ENCODE data around the gene PRSS36.
"Not testable (repeated sequence)": the region's sequence is repeated elsewhere in the genome, so short reads cannot be mapped to it uniquely, and the experiment has no call there.

The PRSS36 gene

DNA sequence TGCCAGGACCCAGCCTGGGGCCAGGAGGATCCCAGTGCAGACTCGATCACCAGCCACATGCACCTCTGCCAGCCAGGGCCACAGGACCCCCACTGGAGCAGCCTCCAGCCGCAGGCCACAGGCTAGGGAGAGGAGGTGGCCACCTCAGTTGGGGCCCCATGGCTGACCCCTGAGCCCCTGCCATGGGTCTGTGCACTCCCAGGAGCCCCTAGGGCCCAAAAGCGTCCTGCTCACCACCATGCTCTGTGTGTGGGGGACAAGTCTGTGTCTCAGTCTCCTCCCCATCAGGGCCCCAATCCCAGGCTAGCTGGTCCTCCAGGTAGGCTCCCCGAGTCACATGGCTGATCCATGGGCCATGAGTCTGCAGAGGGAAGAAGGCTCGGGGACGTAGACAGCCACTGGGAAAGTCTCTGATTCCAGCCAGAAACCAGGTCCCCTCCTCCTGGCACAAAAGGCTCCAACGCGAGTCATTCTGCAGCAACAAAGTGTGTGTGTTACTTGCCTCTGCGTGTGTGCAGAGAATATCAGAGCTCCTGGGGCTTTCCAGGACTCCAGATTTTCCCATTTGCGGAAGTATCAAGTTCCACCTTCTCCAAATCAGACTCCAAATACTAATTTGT is 8.3 kb downstream of the PRSS36 start:
- no peak for DNase-seq

DNA sequence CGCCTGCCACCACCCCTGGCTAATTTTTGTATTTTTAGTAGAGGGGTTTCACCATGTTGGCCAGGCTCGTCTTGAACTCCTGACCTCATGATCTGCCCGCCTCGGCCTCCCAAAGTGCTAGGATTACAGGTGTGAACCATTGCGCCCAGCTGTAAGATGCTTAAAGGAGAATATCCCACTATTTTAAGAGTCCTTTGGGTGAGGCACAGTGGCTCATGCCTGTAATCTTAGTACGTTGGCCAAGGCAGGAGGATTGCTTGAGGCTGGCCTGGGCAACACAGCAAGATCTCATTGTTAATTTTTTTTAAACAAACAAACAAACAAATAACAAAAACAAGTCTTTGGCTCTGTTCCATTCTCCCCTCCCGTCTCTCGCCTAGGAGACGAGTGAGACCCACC is 8.8 kb downstream of the PRSS36 start:
- not testable (repeated sequence) for DNase-seq

DNA sequence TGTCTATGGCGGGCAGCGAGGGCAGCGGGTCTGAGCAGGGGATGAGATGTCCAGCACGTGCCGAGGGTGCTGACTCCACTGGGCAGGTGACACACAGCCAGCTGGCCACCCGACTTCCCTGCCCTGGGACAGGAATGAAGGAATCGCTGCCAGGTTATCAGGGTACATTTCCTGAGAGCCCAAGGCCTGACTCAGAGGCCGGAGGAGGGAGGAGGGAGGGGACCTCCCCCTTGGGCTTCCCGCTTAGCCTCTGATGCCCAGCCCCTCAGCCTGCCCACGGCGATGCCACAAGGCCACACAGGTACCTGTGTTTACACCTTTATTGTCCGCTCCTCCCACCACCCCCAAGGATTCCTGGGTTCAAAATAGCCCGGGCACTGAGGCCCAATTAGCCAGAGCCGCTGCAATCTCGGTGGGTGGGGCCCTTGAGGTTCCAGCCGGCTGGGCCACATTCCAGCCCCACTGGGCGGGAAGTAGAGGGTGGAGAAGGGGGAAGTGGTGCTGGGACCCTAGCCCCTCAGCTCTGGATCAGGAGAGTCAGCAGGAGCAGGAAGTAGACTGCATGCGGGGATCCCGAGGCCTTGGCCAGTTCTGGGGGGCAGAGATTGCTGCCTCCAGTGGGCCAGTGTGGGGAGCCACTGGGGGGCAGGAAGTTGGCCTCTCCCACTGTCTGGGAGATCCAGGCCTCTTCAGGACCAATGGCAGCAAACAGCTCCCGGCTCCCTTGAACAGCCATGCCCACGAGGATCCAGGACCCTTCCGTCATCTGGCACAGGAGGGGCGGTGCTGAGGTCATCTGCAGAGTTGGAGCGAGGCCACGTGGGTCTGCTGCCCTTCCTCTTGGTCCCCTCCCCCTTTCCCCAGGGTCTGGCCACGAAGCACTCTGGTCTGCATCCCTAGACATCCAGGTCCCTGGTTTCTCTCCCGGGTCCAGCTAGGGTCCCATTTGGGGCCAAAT is 11.0 kb downstream of the PRSS36 start:
- no peak for DNase-seq

DNA sequence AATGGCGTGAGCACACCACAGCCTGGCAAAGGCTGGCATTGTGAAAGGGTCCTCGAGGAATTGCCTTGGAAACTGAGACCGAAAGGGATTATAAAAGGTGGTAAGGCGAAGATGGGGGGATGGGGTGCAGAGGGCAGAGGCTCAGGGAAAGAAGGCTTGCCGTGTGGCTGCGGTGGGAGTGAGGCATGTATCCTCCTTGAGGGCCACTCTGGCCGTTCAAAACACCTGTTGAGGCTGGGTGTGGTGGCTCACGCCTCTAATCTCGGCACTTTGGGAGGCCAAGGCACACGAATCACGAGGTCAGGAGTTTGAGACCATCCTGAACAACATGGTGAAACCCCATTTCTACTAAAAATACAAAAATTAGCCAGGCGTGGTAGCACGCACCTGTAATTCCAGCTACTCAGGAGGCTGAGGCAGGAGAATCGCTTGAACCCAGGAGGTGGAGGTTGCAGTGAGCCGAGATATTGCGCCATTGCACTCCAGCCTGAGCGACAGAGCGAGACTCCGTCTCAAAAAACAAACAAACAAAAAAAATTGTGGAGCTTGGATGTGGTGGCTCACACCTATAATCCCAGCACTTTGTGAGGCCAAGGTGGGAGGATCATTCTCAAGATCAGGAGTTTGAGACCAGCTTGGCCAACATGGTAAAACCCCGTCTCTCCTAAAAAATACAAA is 12.9 kb downstream of the PRSS36 start:
- DNase-seq = not testable (repeated sequence)

DNA sequence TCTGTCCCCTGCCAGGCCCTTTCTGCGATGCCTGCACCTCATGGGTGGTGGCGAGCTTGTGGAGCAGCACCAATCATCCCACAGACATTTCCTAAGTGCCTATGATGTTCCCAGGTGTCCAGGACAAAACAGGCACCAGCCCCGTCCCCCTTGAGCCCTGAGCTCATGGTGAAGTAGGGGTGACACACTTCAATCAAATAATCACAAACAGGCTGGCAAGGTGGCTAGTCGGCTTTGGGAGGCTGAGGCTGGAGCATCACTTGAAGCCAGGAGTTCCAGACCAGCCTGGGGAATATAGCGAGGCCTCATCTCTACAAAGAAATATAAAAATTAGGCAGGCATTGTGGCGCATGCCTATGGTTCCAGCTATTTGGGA is 13.6 kb downstream of the PRSS36 start:
- no peak for DNase-seq

DNA sequence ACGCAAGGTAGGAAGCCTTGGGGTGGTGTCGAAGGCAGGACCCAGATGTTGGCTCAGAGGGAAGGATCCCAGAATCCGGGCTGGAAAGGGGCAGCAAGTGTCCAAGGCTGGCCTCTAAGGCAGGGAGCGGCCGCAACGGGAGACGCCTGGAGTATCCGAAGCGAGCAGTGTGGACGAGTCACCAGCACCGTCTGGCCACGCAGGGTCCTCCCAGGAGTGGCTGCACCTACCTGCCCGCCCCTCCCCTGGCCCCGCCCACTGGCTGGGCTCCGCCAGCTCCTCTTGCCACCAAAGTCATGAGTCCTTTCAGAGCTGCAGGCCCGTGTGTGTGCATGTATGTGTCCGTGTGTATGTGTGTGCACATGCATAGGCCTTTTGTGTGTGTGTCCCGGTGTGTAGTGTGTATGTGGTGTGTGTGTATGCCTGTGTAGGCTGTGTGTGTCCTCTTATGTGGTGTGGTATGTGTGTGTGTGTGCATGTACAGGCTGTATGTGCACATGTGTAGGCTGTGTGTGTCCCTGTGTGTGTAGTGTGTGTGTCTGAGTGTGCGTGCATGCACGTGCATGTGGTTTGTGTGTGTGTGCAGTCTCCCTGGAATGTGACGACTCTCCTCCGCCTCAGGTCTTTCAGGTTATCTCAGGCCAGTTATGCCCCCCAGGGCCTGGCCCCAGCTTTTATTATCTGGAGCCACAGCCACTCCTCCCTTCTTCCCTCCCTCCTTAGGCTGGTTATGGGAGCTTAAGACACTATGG is 14.2 kb downstream of the PRSS36 start, which contains the start of gene PRSS8:
TSS of gene PRSS8 (minus strand) at position 193 of the 752 bp plus-strand sequence. CDS start 229 bp downstream, outside the sequence.
- DNase-seq = no peak

DNA sequence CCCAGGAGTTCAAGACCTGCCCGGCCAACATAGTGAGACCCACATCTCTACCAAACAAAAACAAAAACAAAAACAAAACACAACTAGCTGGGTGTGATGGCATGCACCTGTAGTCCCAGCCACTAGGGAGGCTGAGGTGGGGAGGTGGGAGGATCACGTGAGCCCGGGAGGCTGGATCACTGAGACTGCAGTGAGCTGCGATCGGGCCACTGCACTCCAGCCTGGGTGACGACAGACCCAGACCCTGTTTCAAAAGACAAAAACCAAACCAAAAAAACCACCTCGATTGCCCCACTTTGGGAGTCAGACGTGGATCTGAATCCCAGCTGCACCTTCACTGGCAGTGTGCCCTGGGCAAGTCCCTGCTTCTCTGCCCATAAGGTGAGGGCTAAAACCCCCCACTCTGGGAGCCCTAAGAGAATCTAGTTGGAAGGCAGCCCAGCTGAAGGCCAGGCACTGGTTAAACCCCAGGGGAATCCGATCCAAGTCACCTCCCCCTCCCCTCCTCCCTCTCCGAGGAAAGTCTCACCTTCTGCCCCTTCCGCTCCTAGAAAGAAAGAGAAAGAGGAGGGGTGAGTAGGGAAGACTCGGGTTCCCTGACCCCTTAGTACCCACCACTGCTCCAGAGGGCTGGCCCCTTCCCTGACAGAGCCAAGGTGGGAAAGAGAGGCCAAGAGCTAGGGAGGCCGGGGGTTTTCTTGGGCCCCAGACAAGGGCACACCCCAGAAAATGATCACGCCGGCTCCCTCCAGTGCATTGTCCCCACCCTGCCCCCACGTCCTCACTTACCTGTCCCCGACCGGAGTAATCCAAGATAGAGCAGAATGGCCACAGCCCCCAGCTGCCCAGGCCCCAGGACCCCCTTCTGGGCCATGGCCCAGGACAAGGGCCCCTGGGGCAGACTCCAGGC is 15.0 kb downstream of the PRSS36 start:
- DNase-seq = no peak

DNA sequence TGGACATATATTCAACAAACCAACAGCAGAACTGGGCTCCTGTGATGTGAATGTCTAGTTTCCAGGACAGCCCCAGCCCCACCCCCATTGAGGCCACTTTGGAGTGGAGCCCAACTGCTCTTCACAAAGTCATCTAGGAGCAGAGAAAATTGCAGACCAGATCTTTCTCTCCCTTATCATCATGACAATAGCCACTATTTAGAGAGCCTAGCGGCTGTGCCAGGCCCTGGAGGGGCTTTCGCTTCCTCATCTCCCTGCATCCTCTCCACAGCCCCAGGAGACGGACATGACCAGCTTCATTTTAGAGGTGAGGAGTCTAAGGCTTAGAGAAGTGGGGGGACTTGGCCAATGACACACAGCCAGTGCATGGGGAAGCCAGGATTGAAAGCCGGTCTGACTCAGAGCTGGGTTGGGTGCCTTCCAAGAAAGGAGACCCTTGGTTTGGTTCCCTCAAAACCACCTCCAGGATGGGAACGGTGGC is 15.7 kb downstream of the PRSS36 start:
- no peak for DNase-seq

DNA sequence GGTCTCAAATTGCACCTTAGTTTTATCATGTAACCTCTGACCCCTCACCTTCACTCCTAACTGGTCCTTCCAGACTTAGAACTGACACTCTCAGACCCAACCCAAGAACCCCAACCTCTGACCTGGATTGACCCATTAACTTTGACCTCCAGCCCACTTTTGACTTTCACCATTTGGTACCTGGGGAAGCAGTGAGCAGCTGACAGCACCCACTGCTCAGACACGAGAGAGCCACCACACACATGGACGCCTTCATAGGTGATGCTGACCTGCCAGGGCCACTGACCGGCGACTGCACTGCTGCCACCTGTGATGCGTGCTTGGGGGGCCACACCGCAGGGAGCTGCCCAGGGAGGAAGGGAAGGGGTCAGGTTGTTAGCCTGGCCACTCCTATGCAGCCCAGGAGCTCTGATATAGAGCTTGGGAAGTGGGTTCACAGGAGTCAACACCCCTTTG is 16.8 kb downstream of the PRSS36 start:
- DNase-seq = no peak

DNA sequence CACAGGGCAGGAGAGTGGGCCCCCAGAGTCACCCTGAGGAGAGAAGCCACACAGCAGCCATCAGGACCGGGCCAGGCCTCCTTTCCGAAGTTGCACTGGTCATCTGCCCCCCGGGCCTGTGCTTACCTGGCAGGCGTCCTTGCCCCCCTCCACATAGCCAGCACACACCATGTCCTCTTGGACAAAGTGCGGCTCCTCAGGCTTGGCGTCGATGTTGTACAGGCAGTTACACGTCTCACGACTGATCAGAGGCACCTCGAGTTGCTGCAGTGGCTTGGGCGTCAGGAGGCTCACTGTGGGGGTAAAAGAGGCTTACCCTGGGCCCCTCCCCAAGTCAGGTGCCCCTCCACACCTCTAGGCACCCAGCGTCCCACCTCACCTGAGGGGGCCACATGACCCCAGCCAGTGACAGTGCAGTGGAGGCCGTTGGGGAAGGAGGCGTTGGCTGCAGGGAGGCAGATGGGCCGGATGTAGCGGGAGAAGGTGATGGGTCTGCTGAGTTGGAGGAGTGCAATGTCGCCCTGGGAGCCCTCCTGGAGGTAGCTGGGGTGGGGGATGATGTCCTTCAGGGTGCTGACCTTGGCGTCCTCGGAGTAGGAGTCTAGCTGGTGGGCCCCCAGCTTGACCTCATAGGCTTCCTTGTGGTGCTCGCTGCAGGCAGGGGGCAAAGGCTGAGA is 17.4 kb downstream of the PRSS36 start:
- no peak for DNase-seq

DNA sequence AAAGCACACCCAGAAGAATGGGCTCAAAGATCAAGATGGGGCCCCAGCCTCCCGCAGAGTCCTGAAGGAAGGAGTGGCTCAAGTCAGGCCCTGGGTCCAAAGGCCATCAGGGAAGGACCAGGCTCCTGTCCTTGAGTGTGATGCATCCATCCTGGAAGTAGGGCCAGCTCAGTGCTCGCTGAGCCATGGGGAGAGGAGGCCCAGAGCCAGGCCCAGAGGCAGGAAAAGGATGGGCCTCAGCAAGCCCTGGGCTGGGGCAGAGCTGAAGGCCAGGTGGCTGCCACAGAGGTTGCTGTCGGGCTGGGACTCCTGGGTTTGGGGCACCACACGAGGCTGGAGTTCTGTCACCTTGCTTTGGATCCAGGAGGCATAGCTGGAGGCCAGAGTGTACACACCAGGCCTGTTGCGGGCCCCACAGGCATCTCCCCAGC is 18.0 kb downstream of the PRSS36 start:
- no peak for DNase-seq

DNA sequence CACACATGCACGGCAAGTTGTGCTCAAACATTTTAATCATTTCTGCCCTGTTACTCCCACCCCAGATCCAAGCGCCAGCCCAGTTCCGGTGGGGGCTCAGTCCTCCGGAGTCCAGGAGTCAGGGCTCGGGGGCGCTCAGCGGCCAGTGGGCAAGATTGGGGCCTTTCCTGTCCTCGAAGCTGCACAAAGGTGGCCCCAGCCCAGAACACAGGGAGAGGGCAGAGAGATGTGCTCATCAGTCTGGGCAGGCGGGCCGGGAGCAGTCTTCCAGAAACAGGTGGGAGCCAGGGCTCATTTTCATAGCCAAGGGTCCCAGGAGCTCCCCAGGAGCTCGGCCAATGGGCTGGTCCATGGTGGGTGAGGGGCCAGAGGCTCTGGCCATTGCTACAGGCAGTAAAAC is 18.4 kb downstream of the PRSS36 start:
- DNase-seq = no peak

DNA sequence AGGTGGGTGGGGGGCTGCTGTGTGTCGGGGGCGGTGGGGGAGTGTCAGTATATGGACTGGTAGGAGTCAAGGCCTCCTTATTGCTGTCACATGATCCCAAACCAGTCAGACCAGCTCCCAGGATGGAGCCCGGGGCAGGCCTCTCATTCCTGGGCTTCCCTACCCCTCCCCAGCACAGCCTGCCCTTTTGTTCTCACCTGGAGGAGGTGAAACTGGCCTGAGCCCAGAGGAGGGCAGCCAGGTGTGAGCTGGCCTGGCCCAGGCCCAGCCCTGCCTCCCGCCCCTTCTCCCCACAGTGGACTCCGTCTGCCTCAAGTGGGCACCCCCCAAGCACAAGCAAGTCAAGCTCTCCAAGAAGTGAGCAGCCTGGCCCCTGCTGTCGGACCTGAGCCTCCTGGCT is 19.0 kb downstream of the PRSS36 start:
- no peak for DNase-seq

DNA sequence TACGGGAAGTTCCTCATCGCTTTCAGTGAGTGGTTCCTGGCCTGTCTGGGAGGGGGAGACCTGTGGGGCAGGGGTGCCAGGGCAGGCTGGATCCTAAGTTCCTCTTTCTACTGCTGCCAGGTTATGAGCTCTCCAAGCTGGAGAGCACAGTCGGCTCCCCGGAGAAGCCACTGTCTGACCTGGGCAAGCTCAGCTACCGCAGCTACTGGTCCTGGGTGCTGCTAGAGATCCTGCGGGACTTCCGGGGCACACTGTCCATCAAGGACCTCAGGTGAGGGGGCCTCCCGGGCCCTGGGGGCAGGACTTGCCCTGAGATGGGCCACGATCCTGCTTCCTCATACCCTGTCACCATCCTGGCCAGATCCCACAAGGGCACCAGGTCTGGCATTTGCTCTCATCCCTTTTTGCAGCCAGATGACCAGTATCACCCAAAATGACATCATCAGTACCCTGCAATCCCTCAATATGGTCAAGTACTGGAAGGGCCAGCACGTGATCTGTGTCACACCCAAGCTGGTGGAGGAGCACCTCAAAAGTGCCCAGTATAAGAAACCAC is 19.5 kb downstream of the PRSS36 start:
- no peak for DNase-seq

DNA sequence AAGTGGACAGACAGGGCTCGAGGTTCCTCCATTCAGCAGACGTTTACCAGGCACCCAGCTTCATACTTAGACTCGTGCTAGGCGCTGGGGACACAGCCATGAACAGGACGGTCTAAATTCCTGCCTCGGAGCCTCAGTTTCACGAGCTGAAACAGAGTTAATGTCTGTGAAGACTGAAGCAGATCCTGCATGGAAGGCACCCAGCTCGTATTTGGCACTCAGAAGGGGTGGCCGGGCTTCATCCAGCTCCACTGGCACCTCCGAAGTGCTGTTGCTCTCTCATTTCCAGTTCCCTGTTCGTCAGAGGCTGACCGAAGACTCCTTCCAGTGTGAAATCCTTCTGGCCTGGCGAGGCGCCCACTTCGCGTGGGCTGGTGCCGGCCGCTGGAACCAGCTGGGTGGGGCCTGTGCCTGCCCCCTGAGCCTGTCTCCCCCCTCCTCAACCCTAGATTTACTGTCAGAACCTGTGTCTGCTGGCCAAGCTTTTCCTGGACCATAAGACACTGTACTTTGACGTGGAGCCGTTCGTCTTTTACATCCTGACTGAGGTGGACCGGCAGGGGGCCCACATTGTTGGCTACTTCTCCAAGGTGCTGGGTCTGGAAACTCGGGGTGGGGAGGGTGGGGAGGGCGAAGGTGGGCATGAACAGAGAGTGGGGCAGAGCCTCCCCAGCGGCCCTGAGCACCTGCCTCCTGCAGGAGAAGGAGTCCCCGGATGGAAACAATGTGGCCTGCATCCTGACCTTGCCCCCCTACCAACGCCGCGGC is 20.1 kb downstream of the PRSS36 start:
- no peak for DNase-seq

DNA sequence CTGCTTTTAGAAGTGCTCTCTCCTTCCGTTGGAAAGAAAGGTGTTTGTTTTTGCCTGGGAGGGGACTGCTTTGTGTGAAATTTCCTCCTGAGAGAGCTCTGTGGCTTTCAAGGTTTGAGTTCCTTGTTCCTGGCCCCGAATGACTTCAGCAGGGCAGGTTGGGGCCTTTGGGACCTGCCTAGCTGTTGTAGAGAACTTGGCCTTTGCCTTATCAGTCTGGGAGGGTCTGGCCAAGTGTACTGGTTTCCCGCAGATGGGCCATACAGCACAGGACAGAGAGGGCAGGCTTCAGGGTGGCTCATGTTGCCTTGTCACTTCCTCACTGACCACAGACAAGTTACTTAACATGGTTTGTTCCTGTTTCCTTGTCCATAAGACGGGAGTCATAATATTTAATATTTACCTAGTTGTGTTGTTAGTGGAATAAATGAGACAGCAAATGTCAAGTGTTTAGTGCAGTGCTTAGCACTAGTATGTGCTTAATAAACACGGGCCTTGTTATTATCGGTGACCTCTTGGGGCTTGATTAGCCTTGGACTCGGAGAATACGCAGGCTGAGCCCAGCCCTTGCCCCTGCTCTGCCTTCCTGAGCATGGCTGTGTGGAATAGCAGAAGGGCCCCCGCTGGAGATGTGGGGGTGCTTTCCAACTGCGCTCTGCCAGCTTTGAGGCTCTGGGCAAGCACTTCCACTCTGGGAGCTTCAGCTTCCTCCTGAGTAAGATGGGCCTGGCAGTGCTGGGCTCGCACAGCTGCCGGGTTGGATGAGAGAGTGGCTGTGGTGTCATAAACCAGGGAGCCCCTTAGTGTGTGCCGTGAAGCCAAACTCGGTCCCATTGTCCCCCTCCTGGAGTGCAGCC is 20.9 kb downstream of the PRSS36 start:
- DNase-seq = no peak

DNA sequence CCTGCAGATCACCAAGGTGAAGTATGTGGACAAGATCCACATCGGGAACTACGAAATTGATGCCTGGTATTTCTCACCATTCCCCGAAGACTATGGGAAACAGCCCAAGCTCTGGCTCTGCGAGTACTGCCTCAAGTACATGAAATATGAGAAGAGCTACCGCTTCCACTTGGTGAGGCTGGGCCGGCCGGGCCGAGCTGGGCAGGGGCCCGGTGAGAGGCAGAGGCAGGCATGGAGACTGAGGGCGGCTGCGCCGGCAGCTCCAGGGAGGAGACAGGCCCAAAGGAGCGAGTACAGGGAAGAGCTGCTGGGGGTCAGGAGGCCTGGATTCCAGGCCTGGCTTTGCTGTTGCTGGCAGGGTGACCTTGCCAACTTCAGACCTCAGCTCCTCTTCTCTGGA is 22.7 kb downstream of the PRSS36 start:
- no peak for DNase-seq

DNA sequence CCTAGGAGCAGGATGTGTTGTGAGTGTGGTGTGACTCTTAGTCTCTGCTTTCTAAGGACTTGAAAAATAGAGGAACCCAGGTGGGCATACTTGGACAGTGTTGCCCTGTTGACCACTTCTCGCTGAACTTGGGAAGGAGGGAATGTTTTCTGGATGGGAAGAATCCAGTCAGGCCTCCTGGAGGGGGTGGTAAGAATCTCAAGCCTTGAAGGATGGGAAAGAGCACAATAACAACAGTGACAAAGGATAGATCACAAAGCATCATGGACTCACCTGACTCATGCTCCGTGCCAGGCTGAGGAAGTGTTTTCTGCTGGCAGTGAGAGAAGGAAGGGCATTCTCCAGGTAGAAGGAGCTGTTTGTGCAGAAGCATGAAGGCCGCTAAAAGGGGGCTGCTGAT is 24.0 kb downstream of the PRSS36 start:
- DNase-seq = no peak

DNA sequence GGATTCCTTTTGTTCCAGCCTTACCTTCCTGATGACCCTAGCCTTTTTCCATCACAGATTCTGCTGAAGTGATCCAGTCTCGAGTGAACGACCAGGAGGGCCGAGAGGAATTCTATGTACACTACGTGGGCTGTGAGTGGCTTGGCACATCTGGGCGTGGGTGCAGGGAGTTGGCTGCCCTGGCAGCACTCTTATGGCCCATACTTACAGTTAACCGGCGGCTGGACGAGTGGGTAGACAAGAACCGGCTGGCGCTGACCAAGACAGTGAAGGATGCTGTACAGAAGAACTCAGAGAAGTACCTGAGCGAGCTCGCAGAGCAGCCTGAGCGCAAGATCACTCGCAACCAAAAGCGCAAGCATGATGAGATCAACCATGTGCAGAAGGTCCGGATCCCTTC is 29.7 kb downstream of the PRSS36 start:
- no peak for DNase-seq

All from stimulated activated CD4-positive, alpha-beta T cell treated with anti-CD3 and anti-CD28 coated beads, Interleukin-4, amount 100 ng/mL, for 1 hour (primary cell).